ENCODE results near the gene SLC25A26. TPM values are rescaled to one million over a fixed set of nuclear protein-coding genes. Genes with fewer than 3 reads are reported as not detected.

SLC25A26 gene
- total RNA-seq: 23.8 TPM

GRCh38 chr3:66220602-66221377 lies at the start of gene SLC25A26:
TSS of gene SLC25A26 (plus strand) at chr3:66221001. CDS start at chr3:66221095, 94 bp downstream.

Small RNA genes within 50 kb of the gene (small RNA-seq; reads per million reads assigned to genes)
- not detected for gene RN7SL482P
- gene RNU6-787P: not detected

Other genes with a start within 250 kb of the SLC25A26 start
- 108 TPM for gene MAGI1, start 182.1 kb upstream of the SLC25A26 start, total RNA-seq

Data from diencephalon (tissue), 1 donor.